Activated CD8-positive, alpha-beta memory T cell treated with anti-CD3 and anti-CD28 coated beads, Interleukin-2, amount 10 ng/mL, durations not matched to agents 7 days and 5 days (primary cell): ENCODE data around the gene ZFHX3. TPM values are rescaled to one million over a fixed set of nuclear protein-coding genes. Genes with fewer than 3 reads are reported as not detected.
"Not testable (repeated sequence)": the region's sequence is repeated elsewhere in the genome, so short reads cannot be mapped to it uniquely, and the experiment has no call there.

Experiments
- ATAC-seq: fragments of 150-1000 bp; cut with Tn5 transposase; one replicate; pipeline ENCODE4 v1.10.0; 2021; ENCODE audit warnings: moderate library complexity
- CTCF ChIA-PET: fragments of 350-600 bp; sonication (Branson Sonifier 250); formaldehyde crosslinking; loops from one replicate; lab custom pipeline; 2021; ENCODE audit warnings: antibody characterized with exemption; lab: Charles Lee
- DNase-seq: peaks from one replicate; pipeline ENCODE4 v3.0.0-alpha.2; 2020
- H3K27ac Mint-ChIP-seq: one replicate; pipeline ENCODE4 v1.8.0; 2021; ENCODE audit warnings: mild to moderate bottlenecking, mixed read lengths
- H3K27me3 Mint-ChIP-seq: one replicate; pipeline ENCODE4 v1.8.0; 2021; ENCODE audit warnings: mixed read lengths
- H3K36me3 Mint-ChIP-seq: one replicate; pipeline ENCODE4 v1.8.0; 2021; ENCODE audit warnings: mild to moderate bottlenecking, mixed read lengths
- H3K4me1 Mint-ChIP-seq: one replicate; pipeline ENCODE4 v1.8.0; 2021; ENCODE audit warnings: mixed read lengths
- H3K4me3 Mint-ChIP-seq: one replicate; pipeline ENCODE4 v1.8.0; 2021; ENCODE audit warnings: mild to moderate bottlenecking, moderate library complexity, mixed read lengths
- H3K9me3 Mint-ChIP-seq: one replicate; pipeline ENCODE4 v1.8.0; 2022; ENCODE audit warnings: low read depth, mixed read lengths
- total RNA-seq, 2 experiments: library from RNA; stranded (reverse); gene quantifications; one replicate each; pipeline ENCODE4 v1.2.3, GENCODE V29; 2021

ZFHX3 gene
- total RNA-seq, 2 experiments from 2014 or later = 0.32 to 1.9 TPM

GRCh38 chr16:73009710-73010109 lies 38.2 kb downstream of the ZFHX3 start:
- H3K36me3 Mint-ChIP-seq, DNase-seq, H3K9me3 Mint-ChIP-seq, CTCF ChIA-PET, H3K4me1 Mint-ChIP-seq, H3K27me3 Mint-ChIP-seq, ATAC-seq, H3K27ac Mint-ChIP-seq, H3K4me3 Mint-ChIP-seq: not testable (repeated sequence)

- peaks cover 3% of the 10 kb centered on the region for H3K27me3 Mint-ChIP-seq
- no peak overlapping the region for H3K27ac Mint-ChIP-seq
- DNase-seq = no peak
- no peaks in the 10 kb centered on the region for H3K4me1 Mint-ChIP-seq
- no peak overlapping the region for H3K4me3 Mint-ChIP-seq
- CTCF ChIA-PET = no interaction called here
- no peak for ATAC-seq
- H3K36me3 Mint-ChIP-seq = no peaks in the 10 kb centered on the region
- H3K9me3 Mint-ChIP-seq = no peaks in the 10 kb centered on the region
Observed at GRCh38 chr16:73006026-73006425, 41.9 kb downstream of the ZFHX3 start.

GRCh38 chr16:73002866-73003265 lies 45.1 kb downstream of the ZFHX3 start:
- DNase-seq (no peak), ATAC-seq (no peak)
- Mint-ChIP-seq H3K27ac (no peak overlapping the region), H3K4me1 (no peaks in the 10 kb centered on the region), H3K9me3 (peaks cover 3% of the 10 kb centered on the region), H3K27me3 (no peaks in the 10 kb centered on the region), H3K4me3 (no peak overlapping the region), H3K36me3 (no peaks in the 10 kb centered on the region)
- CTCF ChIA-PET = interaction anchor here (0.9 kb wide), 1 partner anchor 9 kb away, joined by 3 read pairs; no protein-coding TSS in a partner anchor

- no peaks in the 10 kb centered on the region for H3K27me3 Mint-ChIP-seq
- no peak overlapping the region for H3K27ac Mint-ChIP-seq
- DNase-seq (no peak), ATAC-seq (no peak)
- H3K9me3 Mint-ChIP-seq = peaks cover 3% of the 10 kb centered on the region
- H3K4me3 Mint-ChIP-seq = no peak overlapping the region
- CTCF ChIA-PET = no interaction called here
- no peaks in the 10 kb centered on the region for H3K4me1 Mint-ChIP-seq
- H3K36me3 Mint-ChIP-seq = no peaks in the 10 kb centered on the region
Observed at GRCh38 chr16:73000907-73001521, 46.9 kb downstream of the ZFHX3 start.

GRCh38 chr16:73000020-73000906 lies 47.7 kb downstream of the ZFHX3 start:
- Mint-ChIP-seq H3K36me3 (no peaks in the 10 kb centered on the region), H3K9me3 (peaks cover 3% of the 10 kb centered on the region), H3K4me1 (no peaks in the 10 kb centered on the region), H3K27me3 (no peaks in the 10 kb centered on the region), H3K27ac (no peak overlapping the region), H3K4me3 (no peak overlapping the region)
- CTCF ChIA-PET = no interaction called here
- ATAC-seq (no peak), DNase-seq (no peak)

GRCh38 chr16:72999541-73000019 lies 48.3 kb downstream of the ZFHX3 start:
- no peaks in the 10 kb centered on the region for H3K4me1 Mint-ChIP-seq
- DNase-seq (no peak), ATAC-seq (no peak)
- no peak overlapping the region for H3K27ac Mint-ChIP-seq
- H3K4me3 Mint-ChIP-seq = no peak overlapping the region
- no peaks in the 10 kb centered on the region for H3K27me3 Mint-ChIP-seq
- H3K9me3 Mint-ChIP-seq = peaks cover 3% of the 10 kb centered on the region
- CTCF ChIA-PET = no interaction called here
- H3K36me3 Mint-ChIP-seq = no peaks in the 10 kb centered on the region

GRCh38 chr16:72997141-72997542 lies 50.8 kb downstream of the ZFHX3 start:
- Mint-ChIP-seq H3K4me3 (no peak overlapping the region), H3K36me3 (no peaks in the 10 kb centered on the region), H3K27ac (no peak overlapping the region), H3K4me1 (no peaks in the 10 kb centered on the region), H3K9me3 (peaks cover 3% of the 10 kb centered on the region), H3K27me3 (no peaks in the 10 kb centered on the region)
- CTCF ChIA-PET = no interaction called here
- DNase-seq (no peak), ATAC-seq (no peak)

- no peaks in the 10 kb centered on the region for H3K36me3 Mint-ChIP-seq
- no peaks in the 10 kb centered on the region for H3K27me3 Mint-ChIP-seq
- peaks cover 3% of the 10 kb centered on the region for H3K9me3 Mint-ChIP-seq
- no peak overlapping the region for H3K27ac Mint-ChIP-seq
- DNase-seq = no peak
- CTCF ChIA-PET = no interaction called here
- H3K4me3 Mint-ChIP-seq = no peak overlapping the region
- no peaks in the 10 kb centered on the region for H3K4me1 Mint-ChIP-seq
- ATAC-seq = no peak
Observed at GRCh38 chr16:72996291-72997062, 51.5 kb downstream of the ZFHX3 start.

- H3K4me1 Mint-ChIP-seq, H3K36me3 Mint-ChIP-seq, H3K27ac Mint-ChIP-seq, DNase-seq, H3K9me3 Mint-ChIP-seq, ATAC-seq, H3K27me3 Mint-ChIP-seq, H3K4me3 Mint-ChIP-seq, CTCF ChIA-PET: not testable (repeated sequence)
Observed at GRCh38 chr16:72995882-72996270, 52.1 kb downstream of the ZFHX3 start.

- Mint-ChIP-seq H3K27me3 (no peaks in the 10 kb centered on the region), H3K36me3 (no peaks in the 10 kb centered on the region), H3K4me1 (no peaks in the 10 kb centered on the region), H3K9me3 (peaks cover 3% of the 10 kb centered on the region), H3K4me3 (no peak overlapping the region), H3K27ac (no peak overlapping the region)
- ATAC-seq (no peak), DNase-seq (no peak)
- CTCF ChIA-PET = interaction anchor here (1.1 kb wide), 1 partner anchor 138 kb away, joined by 3 read pairs; no protein-coding TSS in a partner anchor
Observed at GRCh38 chr16:72995151-72995881, 52.6 kb downstream of the ZFHX3 start.

- Mint-ChIP-seq H3K27ac (no peak overlapping the region), H3K27me3 (no peaks in the 10 kb centered on the region), H3K4me1 (no peaks in the 10 kb centered on the region), H3K36me3 (no peaks in the 10 kb centered on the region), H3K9me3 (no peaks in the 10 kb centered on the region), H3K4me3 (no peak overlapping the region)
- DNase-seq (no peak), ATAC-seq (no peak)
- CTCF ChIA-PET = no interaction called here
Observed at GRCh38 chr16:72992142-72992601, 55.8 kb downstream of the ZFHX3 start.

GRCh38 chr16:72991644-72992043 lies 56.3 kb downstream of the ZFHX3 start:
- H3K4me1 Mint-ChIP-seq = no peaks in the 10 kb centered on the region
- no peak overlapping the region for H3K4me3 Mint-ChIP-seq
- ATAC-seq (no peak), DNase-seq (no peak)
- H3K36me3 Mint-ChIP-seq = no peaks in the 10 kb centered on the region
- H3K27ac Mint-ChIP-seq = no peak overlapping the region
- no peaks in the 10 kb centered on the region for H3K27me3 Mint-ChIP-seq
- H3K9me3 Mint-ChIP-seq = no peaks in the 10 kb centered on the region
- CTCF ChIA-PET = no interaction called here

GRCh38 chr16:72991211-72991610 lies 56.7 kb downstream of the ZFHX3 start:
- Mint-ChIP-seq H3K4me3 (no peak overlapping the region), H3K4me1 (no peaks in the 10 kb centered on the region), H3K36me3 (no peaks in the 10 kb centered on the region), H3K27ac (no peak overlapping the region), H3K27me3 (no peaks in the 10 kb centered on the region), H3K9me3 (no peaks in the 10 kb centered on the region)
- ATAC-seq (no peak), DNase-seq (no peak)
- CTCF ChIA-PET = no interaction called here
